Adrenal gland (tissue), 5 donors: ENCODE results near the gene IFT27.

Experiments
- CTCF ChIP-seq, 6 experiments: fragments of 450-650 bp in 4 of 6; fragments of 200-600 bp in 2 of 6; sonication (generic) in 1 of 6; IDR thresholded peaks; 1 replicate in 5 of 6; 2 replicates in 1 of 6; pipeline versions ENCODE4 v1.5.1 to v1.8.0; 2016 to 2021; ENCODE audit warnings: antibody characterized with exemption in 6 of 6, mild to moderate bottlenecking in 2 of 6, moderate library complexity in 1 of 6
- POLR2A ChIP-seq, 2 donors: fragments of 450-650 bp; IDR thresholded peaks; one replicate each; pipeline ENCODE4 v1.6.1; 2017; ENCODE audit warnings: antibody characterized with exemption in 2 of 2, mild to moderate bottlenecking in 2 of 2, moderate library complexity in 1 of 2
- donor health status: DM: no; HTN: no; CAD: no.

- TF ChIP-seq POLR2A (IDR thresholded peaks at IDR 0.05) (no peak), CTCF (IDR thresholded peaks at IDR 0.05) (no peak)
These were observed 43.2 kb upstream of the IFT27 start for GRCh38 chr22:36819112-36819511.
